Pancreas (tissue), 10 donors: ENCODE measurements around the gene TGM2. TPM values are rescaled to one million over a fixed set of nuclear protein-coding genes. Genes with fewer than 3 reads are reported as not detected.

Source experiments
- ATAC-seq, 4 donors: fragments of 200-7000 bp; cut with Tn5 transposase; one replicate each; pipeline versions ENCODE4 v1.8.0 to v1.9.1; 2020; ENCODE audit warnings: mild to moderate bottlenecking in 4 of 4, moderate library complexity in 4 of 4
- DNase-seq, 6 donors: peaks; one replicate each; pipeline ENCODE4 v3.0.0-alpha.2; 2020
- FAIRE-seq: peaks from 2 replicates; lab custom pipeline; 2012; peaks lifted over from hg19 to GRCh38; lab: Jason Lieb, UNC
- H3K27ac ChIP-seq, 4 donors: fragments of 200-600 bp; sonication (generic); 1 replicate in 3 of 4; 2 replicates in 1 of 4; pipeline versions ENCODE4 v1.5.0 to v1.8.0; 2020
- H3K27me3 ChIP-seq, 4 donors: fragments of 200-600 bp; one replicate each; pipeline ENCODE4 v1.8.0; 2021
- H3K36me3 ChIP-seq, 3 donors: fragments of 200-600 bp; sonication (generic) in 1 of 3; one replicate each; pipeline versions ENCODE4 v1.5.0 to v1.8.0; 2020 to 2021
- H3K4me1 ChIP-seq, 3 donors: fragments of 200-600 bp; one replicate each; pipeline ENCODE4 v1.8.0; 2021
- H3K4me3 ChIP-seq, 4 donors: fragments of 200-600 bp; sonication (generic) in 2 of 4; one replicate each; pipeline versions ENCODE4 v1.5.0 to v1.8.0; 2020 to 2021
- H3K9me3 ChIP-seq, 4 donors: fragments of 200-600 bp; one replicate each; pipeline ENCODE4 v1.8.0; 2021
- CTCF ChIP-seq, 4 donors: fragments of 200-600 bp; sonication (generic) in 3 of 4; IDR thresholded peaks; one replicate each; pipeline versions ENCODE4 v1.5.0 to v1.8.0; 2021; ENCODE audit warnings: antibody characterized with exemption in 4 of 4
- WGBS, 2 donors: extraction: QIAGEN DNeasy Blood & Tissue Kit; methylation state at CpG; one replicate each; pipeline ENCODE4 v1.1.7; 2013; 5-methylcytosine and 5-hydroxymethylcytosine counted together
- intact Hi-C, 3 donors: fragments of 100-400 bp; cut with DNase I; formaldehyde crosslinking; loops; one replicate each; pipeline versions ENCODE4 v1.11.1 to v1.14.2; 2022
- polyA plus RNA-seq, 2 donors: library from polyadenylated mRNA; stranded (reverse); fragments of 200-250 nt; gene quantifications; one replicate each; pipeline ENCODE4 v1.2.3, GENCODE V29; 2013
- total RNA-seq, 6 donors: library from RNA; stranded (reverse); fragmentation: NEBNext Ultra II Directional in 4 of 6; extraction: Animal tissue kit (Norgen Biotek cat#: 25700) in 4 of 6; gene quantifications; one replicate each; pipeline versions ENCODE4 v1.2.1 to v1.2.4, GENCODE V29; 2021 to 2023
- donor health status: healthy with polysubstance abuse.
- donor health status: DM: no; HTN: no; CAD: no; lungs with moderate emphysema.
- donor health status: DM: no; HTN: no; CAD: no.
- donor health status: control.
- donor health status: control.
- donor health status: Bipolar disorder and iron deficiency.
- donor health status: DM: yes; HTN: yes; CAD: no.
- donor health status: DM: no; HTN: no; CAD: no.
- donor health status: DM: no; HTN: no; CAD: no.
- donor health status: DM: yes; HTN: yes; CAD: no.

TGM2 gene
- total and polyA plus RNA-seq, 8 donors, result 3.7 to 92.6 (median 10.8) TPM

- H3K27ac ChIP-seq, result no peak overlapping the region
- peak in 1 of 6 donors; percentile 57 for DNase-seq
- FAIRE-seq, result no peak
- H3K4me3 ChIP-seq, result peak overlapping the region in 3 of 4 donors; percentile 16 to 51 (median 20)
- WGBS, 2 donors, result 64 to 66% methylated on average over 14 of the region's 14 CpGs
- H3K36me3 ChIP-seq, result no peaks in the 10 kb centered on the region
- no peaks in the 10 kb centered on the region for H3K4me1 ChIP-seq
- intact Hi-C loops, result loop anchor here in 2 of 3 donors (5.0 kb wide), 2 partner anchors 87 to 92 kb away; no protein-coding TSS in a partner anchor
- no peak for TF ChIP-seq CTCF (IDR thresholded peaks at IDR 0.05)
- peak in 3 of 4 donors; percentile 4 to 6 (median 4) for ATAC-seq
- H3K9me3 ChIP-seq, result no peaks in the 10 kb centered on the region
- no peaks in the 10 kb centered on the region for H3K27me3 ChIP-seq
Observed at GRCh38 chr20:38164624-38165088, 414 bp downstream of the TGM2 start.

GRCh38 chr20:38164069-38164468 is 1.0 kb downstream of the TGM2 start:
- peak in 1 of 6 donors; percentile 56 for DNase-seq
- Histone ChIP-seq H3K4me3 (peak overlapping the region in 1 of 4 donors; percentile 51), H3K9me3 (no peaks in the 10 kb centered on the region), H3K36me3 (no peaks in the 10 kb centered on the region), H3K4me1 (no peaks in the 10 kb centered on the region), H3K27me3 (no peaks in the 10 kb centered on the region), H3K27ac (no peak overlapping the region)
- no peak for TF ChIP-seq CTCF (IDR thresholded peaks at IDR 0.05)
- ATAC-seq, result no peak
- no peak for FAIRE-seq
- intact Hi-C loops, result loop anchor here in 1 of 3 donors (5.0 kb wide), 1 partner anchor 87 kb away; no protein-coding TSS in a partner anchor
- WGBS, 2 donors, result 89 to 95% methylated on average over 5 of the region's 5 CpGs

- 70 to 73% methylated on average over 15 of the region's 15 CpGs for WGBS, 2 donors
- H3K4me1 ChIP-seq, result no peaks in the 10 kb centered on the region
- no peak overlapping the region for H3K27ac ChIP-seq
- no peak for FAIRE-seq
- no peaks in the 10 kb centered on the region for H3K36me3 ChIP-seq
- TF ChIP-seq CTCF (IDR thresholded peaks at IDR 0.05), result no peak
- DNase-seq, result peak in 1 of 6 donors; percentile 30
- no peaks in the 10 kb centered on the region for H3K9me3 ChIP-seq
- no peaks in the 10 kb centered on the region for H3K27me3 ChIP-seq
- ATAC-seq, result no peak
- intact Hi-C loops, result loop anchor here in 1 of 3 donors (5.0 kb wide), 1 partner anchor 86 kb away; no protein-coding TSS in a partner anchor
- H3K4me3 ChIP-seq, result peak overlapping the region in 1 of 4 donors; percentile 51
Observed at GRCh38 chr20:38162878-38163875, 1.9 kb downstream of the TGM2 start.

GRCh38 chr20:38162149-38162548 is 2.9 kb downstream of the TGM2 start:
- no peak overlapping the region for H3K27ac ChIP-seq
- no peaks in the 10 kb centered on the region for H3K9me3 ChIP-seq
- FAIRE-seq (no peak), DNase-seq (no peak), ATAC-seq (no peak)
- no peak overlapping the region for H3K4me3 ChIP-seq
- intact Hi-C loops, result loop anchor here in 1 of 3 donors (5.0 kb wide), 1 partner anchor 85 kb away; no protein-coding TSS in a partner anchor
- no peak for TF ChIP-seq CTCF (IDR thresholded peaks at IDR 0.05)
- no peaks in the 10 kb centered on the region for H3K27me3 ChIP-seq
- H3K4me1 ChIP-seq, result no peaks in the 10 kb centered on the region
- WGBS, 2 donors, result 40 to 50% methylated on average over 2 of the region's 2 CpGs
- no peaks in the 10 kb centered on the region for H3K36me3 ChIP-seq
